Right lobe of liver (tissue), 4 donors: ENCODE measurements around the gene CEACAM20.

Experiments used
- CTCF ChIP-seq, 4 donors: fragments of 200-600 bp in 3 of 4; fragments of 450-650 bp in 1 of 4; IDR thresholded peaks; one replicate each; pipeline versions ENCODE4 v1.5.1 to v1.8.0; 2016 to 2022; ENCODE audit warnings: antibody characterized with exemption in 4 of 4, mild to moderate bottlenecking in 2 of 4
- POLR2A ChIP-seq: fragments of 450-650 bp; IDR thresholded peaks from one replicate; pipeline ENCODE4 v1.6.1; 2017; ENCODE audit warnings: antibody characterized with exemption, mild to moderate bottlenecking
- donor health status: DM: no; HTN: no; CAD: no.
- donor health status: DM: no; HTN: no; CAD: no.
- donor health status: DM: no; HTN: yes; CAD: no.

- TF ChIP-seq CTCF (IDR thresholded peaks at IDR 0.05) (peak in 3 of 4 donors; percentile 7 to 28 (median 27)), POLR2A (no peak)
These were observed 16.9 kb downstream of the CEACAM20 start for GRCh38 chr19:44512326-44513298.
